Measurements from ENCODE around the gene FREM1.

Gene FREM1

DNA sequence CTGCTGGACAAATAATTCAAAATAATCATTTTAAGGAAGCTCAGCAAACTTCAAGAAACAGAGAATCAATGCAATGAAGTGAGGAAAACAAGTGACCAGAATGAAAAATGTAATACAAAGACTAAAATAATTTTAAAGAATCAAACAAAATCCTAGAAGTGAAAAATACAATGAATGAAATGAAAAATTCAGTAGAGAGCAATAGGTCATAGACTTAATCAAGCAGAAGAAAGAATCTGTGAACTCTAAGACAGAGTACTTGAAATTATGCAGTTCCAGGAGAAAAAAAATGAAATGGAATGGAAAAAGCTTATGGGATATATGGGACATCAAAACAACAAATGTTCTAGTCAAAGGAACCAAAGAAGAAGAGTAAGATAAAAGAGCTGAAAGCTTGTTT lies 205.1 kb downstream of the FREM1 start:
- no peak for TF ChIP-seq TCF12 (IDR thresholded peaks at IDR 0.05; ENCODE audit: low read depth)
- no peak for TF ChIP-seq EGR1 (IDR thresholded peaks at IDR 0.05)
- TF ChIP-seq CREB1 (IDR thresholded peaks at IDR 0.05; ENCODE audit: low read depth), result no peak
- TF ChIP-seq MAX (IDR thresholded peaks at IDR 0.05), result no peak
- no peak for TF ChIP-seq ZBTB7A (IDR thresholded peaks at IDR 0.05; ENCODE audit: low read depth)
- no peak for TF ChIP-seq YY1 (IDR thresholded peaks at IDR 0.05; ENCODE audit: low read depth)
- no peak for TF ChIP-seq RAD21 (IDR thresholded peaks at IDR 0.05; ENCODE audit: low read depth)
- TF ChIP-seq FOXM1 (IDR thresholded peaks at IDR 0.05; ENCODE audit: borderline replicate concordance, low read depth), result no peak
- TF ChIP-seq CEBPB (IDR thresholded peaks at IDR 0.05), result no peak
- TF ChIP-seq TAF1 (IDR thresholded peaks at IDR 0.05; ENCODE audit: low read depth), result no peak

- TF ChIP-seq MAX (IDR thresholded peaks at IDR 0.05) (no peak), TCF12 (IDR thresholded peaks at IDR 0.05; ENCODE audit: low read depth) (no peak), YY1 (IDR thresholded peaks at IDR 0.05; ENCODE audit: low read depth) (no peak), EP300 (IDR thresholded peaks at IDR 0.05; ENCODE audit: borderline replicate concordance) (no peak), TAF1 (IDR thresholded peaks at IDR 0.05; ENCODE audit: low read depth) (no peak), TEAD4 (IDR thresholded peaks at IDR 0.05) (no peak), CEBPB (IDR thresholded peaks at IDR 0.05) (no peak), ZBTB7A (IDR thresholded peaks at IDR 0.05; ENCODE audit: low read depth) (no peak), CREB1 (IDR thresholded peaks at IDR 0.05; ENCODE audit: low read depth) (no peak), NFIC (IDR thresholded peaks at IDR 0.05) (no peak), FOXM1 (IDR thresholded peaks at IDR 0.05; ENCODE audit: borderline replicate concordance, low read depth) (no peak), EGR1 (IDR thresholded peaks at IDR 0.05) (no peak), USF1 (IDR thresholded peaks at IDR 0.05) (no peak), REST (IDR thresholded peaks at IDR 0.05; ENCODE audit: low read depth) (no peak), RAD21 (IDR thresholded peaks at IDR 0.05; ENCODE audit: low read depth) (no peak)
Observed at GRCh38 chr9:14704281-14704680, 205.9 kb downstream of the FREM1 start.

- TF ChIP-seq MAX (IDR thresholded peaks at IDR 0.05) (no peak), YY1 (IDR thresholded peaks at IDR 0.05; ENCODE audit: low read depth) (no peak), CEBPB (IDR thresholded peaks at IDR 0.05) (no peak), TEAD4 (IDR thresholded peaks at IDR 0.05) (no peak), CREB1 (IDR thresholded peaks at IDR 0.05; ENCODE audit: low read depth) (no peak), REST (IDR thresholded peaks at IDR 0.05; ENCODE audit: low read depth) (no peak), USF1 (IDR thresholded peaks at IDR 0.05) (no peak), EP300 (IDR thresholded peaks at IDR 0.05; ENCODE audit: borderline replicate concordance) (no peak), ZBTB7A (IDR thresholded peaks at IDR 0.05; ENCODE audit: low read depth) (no peak)
Observed at GRCh38 chr9:14702200-14702720, 208.0 kb downstream of the FREM1 start.

GRCh38 chr9:14693251-14693861 lies 216.9 kb downstream of the FREM1 start, which contains the start of gene ZDHHC21:
TSS of gene ZDHHC21 (minus strand) at chr9:14693432. CDS start at chr9:14674340, 19,092 bp downstream.
- no peak for TF ChIP-seq YY1 (IDR thresholded peaks at IDR 0.05; ENCODE audit: low read depth)
- TF ChIP-seq TEAD4 (IDR thresholded peaks at IDR 0.05), result no peak
- TF ChIP-seq CEBPB (IDR thresholded peaks at IDR 0.05), result no peak
- no peak for TF ChIP-seq FOXM1 (IDR thresholded peaks at IDR 0.05; ENCODE audit: borderline replicate concordance, low read depth)
- no peak for TF ChIP-seq ZBTB7A (IDR thresholded peaks at IDR 0.05; ENCODE audit: low read depth)
- TF ChIP-seq RAD21 (IDR thresholded peaks at IDR 0.05; ENCODE audit: low read depth), result no peak
- peak; percentile 84 for TF ChIP-seq MAX (IDR thresholded peaks at IDR 0.05)
- no peak for TF ChIP-seq EP300 (IDR thresholded peaks at IDR 0.05; ENCODE audit: borderline replicate concordance)
- no peak for TF ChIP-seq USF1 (IDR thresholded peaks at IDR 0.05)
- peak; percentile 62 for TF ChIP-seq TAF1 (IDR thresholded peaks at IDR 0.05; ENCODE audit: low read depth)
- peak; percentile 72 for TF ChIP-seq TCF12 (IDR thresholded peaks at IDR 0.05; ENCODE audit: low read depth)
- no peak for TF ChIP-seq REST (IDR thresholded peaks at IDR 0.05; ENCODE audit: low read depth)
- peak; percentile 26; the same call in 1 of the 2 replicates for TF ChIP-seq EGR1 (IDR thresholded peaks at IDR 0.05)
- TF ChIP-seq CREB1 (IDR thresholded peaks at IDR 0.05; ENCODE audit: low read depth), result no peak

Data from Ishikawa (cell line).